Caco-2 (cell line): ENCODE data around the gene CLIC4. TPM values are rescaled to one million over a fixed set of nuclear protein-coding genes. Genes with fewer than 3 reads are reported as not detected.

Experiments used
- BruUV-seq: library from RNA; stranded (reverse); fragments of 400-500 nt; replicated peaks from 2 replicates; lab custom pipeline; 2021; lab: Mats Ljungman, UMichigan
- CTCF ChIA-PET: fragments of 300-600 bp; sonication (Branson Sonifier 250); formaldehyde crosslinking; loops from one replicate; lab custom pipeline; 2022; ENCODE audit warnings: antibody characterized with exemption; lab: Charles Lee
- POLR2A ChIA-PET: fragments of 300-600 bp; sonication (Branson Sonifier 250); formaldehyde crosslinking; loops from one replicate; lab custom pipeline; 2022; ENCODE audit warnings: antibody characterized with exemption; lab: Charles Lee
- DNase-seq, 2 experiments: peaks; one replicate each; pipeline versions ENCODE4 v3.0.0 to v3.0.0-alpha.2; 2020 to 2022
- H3K27me3 ChIP-seq: replicated peaks from 2 replicates; pipeline ENCODE4 v1.6.0; 2011; ENCODE audit warnings: low read length; ENCODE audit not compliant: control insufficient read depth, insufficient read depth
- H3K36me3 ChIP-seq: 2 replicates; pipeline ENCODE4 v1.5.1; 2011; ENCODE audit warnings: low read length; ENCODE audit not compliant: control insufficient read depth, insufficient read depth
- H3K4me1 ChIP-seq: fragments of 250-450 bp; sonication (Bioruptor Pico); 2 replicates; pipeline ENCODE4 v1.5.1; 2020; ENCODE audit warnings: mild to moderate bottlenecking
- H3K4me3 ChIP-seq: 2 replicates; pipeline ENCODE4 v1.5.1; 2011; ENCODE audit warnings: low read depth, mild to moderate bottlenecking, control low read depth, low read length
- H3K9me3 ChIP-seq: fragments of 250-450 bp; sonication (Bioruptor Pico); 2 replicates; pipeline ENCODE4 v1.5.1; 2020; ENCODE audit warnings: mild to moderate bottlenecking, moderate library complexity
- H3K27ac Mint-ChIP-seq: one replicate; pipeline ENCODE4 v1.8.0; 2022; ENCODE audit warnings: mixed read lengths; ENCODE audit not compliant: unreplicated experiment
- H3K27me3 Mint-ChIP-seq: one replicate; pipeline ENCODE4 v1.8.0; 2022; ENCODE audit warnings: mixed read lengths; ENCODE audit not compliant: insufficient read depth, unreplicated experiment
- H3K36me3 Mint-ChIP-seq: one replicate; pipeline ENCODE4 v1.8.0; 2022; ENCODE audit warnings: mild to moderate bottlenecking, mixed read lengths; ENCODE audit not compliant: insufficient read depth, unreplicated experiment
- H3K4me1 Mint-ChIP-seq: one replicate; pipeline ENCODE4 v1.8.0; 2022; ENCODE audit warnings: low read depth, mixed read lengths; ENCODE audit not compliant: unreplicated experiment
- H3K4me3 Mint-ChIP-seq: one replicate; pipeline ENCODE4 v1.8.0; 2022; ENCODE audit warnings: mild to moderate bottlenecking, moderate library complexity, mixed read lengths; ENCODE audit not compliant: unreplicated experiment
- H3K9me3 Mint-ChIP-seq: one replicate; pipeline ENCODE4 v1.8.0; 2022; ENCODE audit warnings: mixed read lengths; ENCODE audit not compliant: unreplicated experiment
- CTCF ChIP-seq, 2 experiments: fragments of 200-600 bp in 1 of 2; IDR thresholded peaks; 1 replicate in 1 of 2; 2 replicates in 1 of 2; pipeline versions ENCODE4 v1.5.1 to v1.8.0; 2011 to 2022; ENCODE audit warnings: antibody characterized with exemption in 1 of 2, control low read depth in 1 of 2, inconsistent platforms in 1 of 2, low read depth in 1 of 2, low read length in 1 of 2, mild to moderate bottlenecking in 1 of 2, moderate library complexity in 1 of 2; ENCODE audit not compliant: insufficient read depth in 1 of 2, severe bottlenecking in 1 of 2, unreplicated experiment in 1 of 2
- intact Hi-C: fragments of 100-400 bp; cut with micrococcal nuclease; formaldehyde crosslinking; loops from one replicate; pipeline ENCODE4 v1.10.0; 2022; ENCODE audit not compliant: unreplicated experiment
- total RNA-seq: library from RNA; stranded (reverse); gene quantifications from 2 replicates; pipeline ENCODE4 v1.2.3, GENCODE V29; 2022

CLIC4 gene
- total RNA-seq, 1 experiment from 2014 or later = 140 TPM

- Mint-ChIP-seq H3K36me3 (no peaks in the 10 kb centered on the region), H3K27me3 (no peaks in the 10 kb centered on the region), H3K4me1 (peaks cover 8% of the 10 kb centered on the region), H3K4me3 (no peak overlapping the region), H3K9me3 (no peaks in the 10 kb centered on the region), H3K27ac (no peak overlapping the region)
- no peak for DNase-seq
- Histone ChIP-seq H3K36me3 (no peaks in the 10 kb centered on the region), H3K9me3 (no peaks in the 10 kb centered on the region), H3K4me3 (no peak overlapping the region), H3K4me1 (peaks cover 9% of the 10 kb centered on the region), H3K27me3 (no peaks in the 10 kb centered on the region)
- BruUV-seq = no TSS peak
- intact Hi-C loops = no loop called here
- CTCF ChIA-PET = no interaction called here
- POLR2A ChIA-PET = no interaction called here
- no peak for TF ChIP-seq CTCF (IDR thresholded peaks at IDR 0.05; ENCODE audit: insufficient read depth in 1 of 2, low read depth in 1 of 2, low read length in 1 of 2, severe bottlenecking in 1 of 2, unreplicated experiment in 1 of 2)
Measured at GRCh38 chr1:24875991-24876506, 130.8 kb downstream of the CLIC4 start.

GRCh38 chr1:24878045-24878444, 132.8 kb downstream of the CLIC4 start:
- Histone ChIP-seq H3K27me3 (no peaks in the 10 kb centered on the region), H3K36me3 (no peaks in the 10 kb centered on the region), H3K4me3 (no peak overlapping the region), H3K4me1 (peaks cover 9% of the 10 kb centered on the region), H3K9me3 (no peaks in the 10 kb centered on the region)
- no peak overlapping the region for H3K4me3 Mint-ChIP-seq
- H3K36me3 Mint-ChIP-seq = no peaks in the 10 kb centered on the region
- no peak for TF ChIP-seq CTCF (IDR thresholded peaks at IDR 0.05; ENCODE audit: insufficient read depth in 1 of 2, low read depth in 1 of 2, low read length in 1 of 2, severe bottlenecking in 1 of 2, unreplicated experiment in 1 of 2)
- no peaks in the 10 kb centered on the region for H3K27me3 Mint-ChIP-seq
- H3K9me3 Mint-ChIP-seq = no peaks in the 10 kb centered on the region
- H3K27ac Mint-ChIP-seq = no peak overlapping the region
- H3K4me1 Mint-ChIP-seq = peaks cover 8% of the 10 kb centered on the region
- BruUV-seq = no TSS peak
- DNase-seq = no peak
- ChIA-PET POLR2A (no interaction called here), CTCF (no interaction called here)
- intact Hi-C loops = no loop called here

- Mint-ChIP-seq H3K4me1 (peaks cover 8% of the 10 kb centered on the region), H3K4me3 (no peak overlapping the region), H3K36me3 (no peaks in the 10 kb centered on the region), H3K9me3 (no peaks in the 10 kb centered on the region), H3K27me3 (no peaks in the 10 kb centered on the region), H3K27ac (no peak overlapping the region)
- H3K9me3 ChIP-seq = no peaks in the 10 kb centered on the region
- H3K36me3 ChIP-seq = no peaks in the 10 kb centered on the region
- ChIA-PET CTCF (no interaction called here), POLR2A (no interaction called here)
- BruUV-seq = no TSS peak
- DNase-seq = no peak
- TF ChIP-seq CTCF (IDR thresholded peaks at IDR 0.05; ENCODE audit: insufficient read depth in 1 of 2, low read depth in 1 of 2, low read length in 1 of 2, severe bottlenecking in 1 of 2, unreplicated experiment in 1 of 2) = no peak
- no peaks in the 10 kb centered on the region for H3K27me3 ChIP-seq
- intact Hi-C loops = no loop called here
- H3K4me1 ChIP-seq = peaks cover 9% of the 10 kb centered on the region
- H3K4me3 ChIP-seq = no peak overlapping the region
Measured at GRCh38 chr1:24878775-24879742, 133.8 kb downstream of the CLIC4 start.
